CD4-positive, alpha-beta T cell treated with Interleukin-17A for 1 hour (primary cell): ENCODE measurements around the gene QPCT.
"Not testable (repeated sequence)": the region's sequence is repeated elsewhere in the genome, so short reads cannot be mapped to it uniquely, and the experiment has no call there.

Experiments
- DNase-seq: peaks from one replicate; pipeline ENCODE4 v3.0.0-alpha.2; 2020

The QPCT gene

DNA sequence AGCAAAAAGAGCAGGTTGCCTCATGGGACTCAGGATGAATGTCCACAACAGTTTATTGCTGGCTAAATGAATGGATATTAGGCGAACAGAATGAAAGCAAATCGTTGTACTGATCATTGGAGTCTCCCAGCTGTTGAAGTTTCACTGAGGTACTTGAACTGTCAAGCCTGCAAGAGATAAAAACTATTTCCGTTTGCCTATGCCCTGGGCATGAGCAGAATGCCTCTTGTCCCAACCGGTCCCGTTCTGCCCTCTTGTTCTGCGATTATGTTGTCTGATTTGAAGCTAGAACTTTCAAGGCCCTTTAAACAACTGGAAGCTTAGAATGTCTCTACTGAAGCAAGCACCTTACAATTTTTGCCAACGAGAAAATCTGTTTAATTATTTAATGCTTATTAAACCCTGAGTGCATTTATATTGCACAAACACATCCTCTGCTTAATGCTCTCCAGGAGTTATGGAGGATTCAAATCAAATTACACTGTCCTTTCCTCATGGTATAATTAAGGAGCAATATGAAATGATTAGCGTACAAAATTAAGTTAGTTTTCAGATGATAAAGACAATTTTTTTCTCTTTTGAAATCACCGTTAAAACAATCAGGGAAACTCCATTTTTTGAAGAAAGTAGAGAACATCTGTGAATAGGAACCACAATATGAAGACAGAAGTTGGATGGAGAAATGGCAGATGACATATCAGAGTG, 17.7 kb downstream of the QPCT start:
- DNase-seq: no peak

- DNase-seq: no peak
These were observed 19.9 kb downstream of the QPCT start for GRCh38 chr2:37364351-37364750.

- DNase-seq: no peak
These were observed 21.2 kb downstream of the QPCT start for GRCh38 chr2:37365669-37366068.

DNA sequence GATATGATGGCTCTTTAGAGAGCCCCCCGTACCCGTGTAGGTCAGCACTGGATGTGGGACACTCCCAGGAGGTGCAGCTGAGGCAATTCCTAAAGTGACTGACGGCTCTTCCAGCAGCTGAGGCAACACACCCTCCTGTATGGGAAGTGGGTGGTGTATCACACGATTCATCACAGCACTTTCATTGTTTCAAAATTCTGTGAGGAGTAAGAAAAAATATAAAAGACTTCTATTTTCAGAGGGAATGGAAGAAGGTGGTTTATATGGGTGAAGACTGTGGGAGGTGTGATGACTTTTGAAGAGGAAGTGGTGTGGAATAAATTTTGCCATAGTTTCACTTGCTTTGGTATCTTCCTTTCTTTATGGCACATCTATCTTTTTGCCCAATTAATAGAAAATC, 22.3 kb downstream of the QPCT start:
- no peak for DNase-seq

GRCh38 chr2:37367310-37367709, 22.9 kb downstream of the QPCT start:
- DNase-seq: no peak

GRCh38 chr2:37367984-37368383, 23.6 kb downstream of the QPCT start:
- peak; percentile 14 for DNase-seq

- no peak for DNase-seq
These were observed 26.2 kb downstream of the QPCT start for GRCh38 chr2:37370666-37371065.

DNA sequence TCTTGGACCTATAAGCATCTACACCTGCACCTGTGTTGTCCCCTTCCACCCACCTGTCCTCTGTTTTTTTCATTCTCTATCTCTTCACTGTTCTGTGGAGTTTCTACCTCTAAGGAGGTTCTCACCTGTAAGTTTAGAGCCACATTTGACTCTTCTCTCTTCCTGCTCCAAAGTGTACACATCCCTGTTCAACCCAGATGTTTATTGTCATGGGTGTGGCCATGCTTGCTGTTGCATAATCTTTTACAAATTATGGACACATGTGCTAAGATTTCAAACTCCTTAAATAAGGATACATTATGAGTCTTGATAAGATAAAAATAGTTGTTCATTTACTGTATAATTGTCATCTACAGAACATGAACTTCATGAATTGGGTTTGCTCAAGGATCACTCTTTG, 27.6 kb downstream of the QPCT start:
- DNase-seq: no peak

DNA sequence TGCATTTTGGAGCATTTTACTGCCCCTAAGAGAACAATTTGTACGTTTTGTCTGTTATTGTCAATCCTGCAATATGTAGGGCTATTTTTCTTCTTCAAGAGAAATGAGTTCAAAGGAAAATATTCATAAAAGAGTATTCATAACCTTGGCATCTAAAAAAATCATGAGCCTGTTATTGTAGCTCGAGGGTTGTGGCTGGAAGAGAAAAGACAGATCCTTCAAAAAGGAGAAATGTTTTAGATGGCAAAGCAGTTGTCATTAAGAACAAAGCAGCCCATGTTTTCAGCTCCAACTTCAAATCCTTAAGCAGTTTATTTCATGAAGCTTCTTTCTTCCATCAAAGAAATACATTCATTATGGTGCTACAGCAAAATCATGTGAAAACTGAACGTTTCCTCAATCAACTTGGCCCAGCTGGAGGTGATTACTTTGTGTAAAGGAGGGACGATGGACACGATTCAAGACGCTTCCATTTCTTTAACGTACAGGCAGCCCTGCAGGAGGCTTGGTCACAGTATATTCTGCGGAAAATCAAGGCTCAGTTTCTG, 31.4 kb downstream of the QPCT start:
- DNase-seq: no peak

- DNase-seq: peak; percentile 45
These were observed 32.2 kb downstream of the QPCT start for GRCh38 chr2:37376421-37377186.

DNA sequence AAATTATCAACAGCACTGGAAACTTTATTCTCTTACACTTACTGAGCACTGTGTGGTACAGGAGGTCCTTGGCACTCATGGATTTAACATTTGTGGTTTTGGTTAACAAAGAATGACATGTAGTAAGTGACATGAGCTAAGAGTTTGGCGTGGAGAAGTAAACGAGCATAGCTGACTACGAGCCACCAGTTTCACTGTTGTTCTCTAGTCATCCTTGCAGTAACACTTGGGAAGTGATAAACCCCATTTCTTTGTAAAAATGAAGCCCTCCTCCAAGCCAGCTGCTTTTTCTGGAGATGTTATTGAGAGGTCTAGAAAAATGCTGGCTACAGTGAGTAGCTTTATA, 32.7 kb downstream of the QPCT start:
- DNase-seq: no peak

DNA sequence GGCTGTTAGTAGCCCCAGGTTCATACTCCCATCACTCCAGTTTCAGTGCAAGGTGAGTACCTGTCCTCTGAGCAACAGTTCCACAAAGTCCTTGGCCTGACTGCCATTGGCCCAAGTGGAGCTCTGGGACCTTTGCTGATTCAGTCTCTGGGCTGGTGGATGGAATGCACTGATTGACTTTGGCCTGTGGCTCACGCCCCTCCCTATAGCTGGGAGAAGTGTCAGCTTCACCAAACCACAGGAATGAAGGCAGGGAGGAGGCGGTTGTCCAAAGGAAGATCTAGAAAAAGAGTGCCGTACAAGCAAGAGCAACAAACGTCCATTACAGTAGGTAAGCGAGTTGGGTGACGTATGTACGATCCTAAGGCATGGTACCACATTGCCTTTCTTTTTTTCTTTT, 34.0 kb downstream of the QPCT start:
- no peak for DNase-seq

GRCh38 chr2:37379881-37380296, 35.5 kb downstream of the QPCT start:
- no peak for DNase-seq

GRCh38 chr2:37380787-37381186, 36.4 kb downstream of the QPCT start:
- not testable (repeated sequence) for DNase-seq

DNA sequence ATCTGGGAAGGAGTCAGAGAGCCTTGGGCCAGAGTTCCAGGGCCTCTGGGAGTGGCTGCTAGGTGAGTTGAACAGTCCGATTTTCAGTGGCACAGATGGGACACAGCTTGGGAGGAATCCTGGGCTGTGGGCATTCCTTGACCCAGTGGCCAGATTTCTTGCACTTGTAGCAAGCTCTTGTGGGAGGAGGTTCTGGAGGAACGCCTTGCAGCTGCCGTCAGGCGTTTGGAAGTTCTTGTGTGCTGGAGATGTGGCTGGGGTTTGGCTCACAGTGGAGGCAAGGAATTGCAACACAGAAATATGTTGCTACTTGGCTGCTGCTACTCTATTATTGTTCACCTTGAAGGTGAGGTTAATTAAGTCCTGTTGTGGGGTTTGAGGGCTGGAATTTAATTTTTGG, 39.8 kb downstream of the QPCT start:
- not testable (repeated sequence) for DNase-seq

- no peak for DNase-seq
These were observed 42.9 kb downstream of the QPCT start for GRCh38 chr2:37387148-37387835.

GRCh38 chr2:37388074-37388473, 43.6 kb downstream of the QPCT start:
- no peak for DNase-seq

DNA sequence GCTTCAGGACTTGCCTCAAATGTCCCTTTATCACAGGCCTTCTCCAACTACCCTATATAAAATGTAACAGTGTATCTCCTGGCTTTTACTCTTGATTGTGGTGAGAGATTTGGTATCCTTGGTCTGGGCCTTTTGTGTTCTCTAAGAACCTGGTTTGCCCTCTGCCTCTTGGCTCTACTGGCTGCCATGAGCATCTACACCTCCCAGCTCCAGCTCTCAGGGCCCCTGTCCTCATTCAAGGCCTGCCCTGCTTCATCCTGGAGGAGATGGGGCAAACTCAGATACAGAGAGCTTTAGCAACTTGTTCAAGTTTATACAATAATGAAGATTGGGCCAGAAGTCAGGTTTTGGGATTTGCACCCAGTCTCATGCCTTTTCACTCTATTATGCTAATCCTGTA, 45.0 kb downstream of the QPCT start:
- no peak for DNase-seq

DNA sequence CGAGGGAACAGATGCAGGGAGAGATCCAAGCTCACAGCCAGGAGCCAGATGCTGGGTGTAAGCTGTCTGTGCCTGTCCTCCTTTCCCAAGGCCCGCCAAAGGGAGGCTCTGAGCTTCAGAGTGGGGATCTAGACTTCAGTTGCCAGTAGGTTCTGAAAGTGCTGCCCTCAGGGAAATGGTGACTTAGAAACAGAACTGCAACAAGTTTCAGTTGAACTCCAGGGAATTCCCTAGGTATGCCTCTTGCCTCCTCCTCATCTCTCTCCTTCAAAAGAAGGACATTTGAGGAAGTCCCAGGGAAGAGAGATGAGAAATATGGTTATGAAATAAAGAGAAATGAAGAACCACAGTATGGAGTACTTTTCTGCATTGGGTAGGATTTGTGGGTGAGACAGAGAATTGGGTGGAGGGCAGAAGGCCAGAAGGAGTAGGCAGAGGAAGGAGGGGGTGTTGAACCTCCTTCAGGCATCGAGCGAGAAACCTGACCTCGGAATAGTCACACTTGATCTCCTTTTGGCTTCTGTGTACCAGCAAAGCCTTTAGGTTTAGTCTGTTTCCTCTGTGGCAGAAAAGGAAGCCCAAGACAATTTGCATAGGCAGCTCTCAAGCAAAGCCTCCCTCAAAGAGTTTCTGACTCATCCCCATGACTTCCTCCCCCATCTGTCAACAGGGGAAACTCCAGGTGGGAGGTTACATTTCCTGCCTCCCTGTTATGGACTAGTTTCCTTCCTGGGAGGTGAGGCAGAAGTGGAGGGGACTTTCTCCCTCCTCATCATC, 45.7 kb downstream of the QPCT start:
- peak; percentile 83 for DNase-seq

DNA sequence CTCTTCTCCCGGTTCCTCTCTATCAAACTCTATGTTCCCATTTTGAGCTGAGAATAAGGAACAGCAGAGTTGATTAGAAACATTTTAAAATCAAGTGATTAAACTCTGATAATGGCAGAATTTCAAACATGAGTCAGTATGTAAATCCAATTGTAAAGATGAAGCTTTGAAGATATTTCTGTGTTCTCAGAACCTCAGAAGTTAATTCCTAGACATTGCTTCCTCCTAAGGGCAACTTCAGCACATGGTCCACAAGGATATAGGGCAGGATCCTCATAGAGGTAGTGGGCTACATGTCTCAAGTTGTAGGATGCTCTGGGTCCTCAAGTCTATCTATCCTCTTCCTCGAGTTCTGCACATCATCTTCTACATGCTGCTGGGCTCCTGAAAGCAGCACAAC, 46.3 kb downstream of the QPCT start:
- DNase-seq: no peak

GRCh38 chr2:37391711-37392110, 47.3 kb downstream of the QPCT start:
- DNase-seq: no peak

DNA sequence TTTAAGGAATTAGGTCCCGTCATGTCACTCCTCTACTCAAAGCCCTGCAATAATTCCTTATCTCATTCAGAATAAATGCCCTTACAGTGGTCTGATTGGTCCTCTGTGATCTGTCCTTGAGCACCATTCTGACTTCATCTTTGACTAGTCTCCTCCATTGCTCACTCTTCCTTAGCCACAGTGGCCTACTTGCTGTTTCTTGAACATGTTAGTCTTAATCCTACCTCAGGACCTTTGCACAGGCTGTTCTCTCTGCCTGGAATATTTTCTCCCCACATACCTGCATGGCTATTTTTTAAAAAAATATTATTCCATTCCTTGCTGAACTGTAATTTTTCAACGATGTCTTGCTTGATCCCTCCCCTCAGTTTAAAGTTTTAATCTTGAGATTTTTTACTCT, 48.0 kb downstream of the QPCT start:
- no peak for DNase-seq

GRCh38 chr2:37394263-37394662, 49.8 kb downstream of the QPCT start:
- DNase-seq: no peak
